Gastroesophageal sphincter (tissue), 4 donors: ENCODE data around the gene TNFRSF18. TPM values are rescaled to one million over a fixed set of nuclear protein-coding genes. Genes with fewer than 3 reads are reported as not detected.

Experiments
- ATAC-seq: fragments of 150-250 bp; one replicate; pipeline ENCODE4 v1.9.1; 2016; ENCODE audit warnings: mild to moderate bottlenecking, moderate library complexity
- H3K27ac ChIP-seq, 4 donors: fragments of 200-600 bp; sonication (generic) in 3 of 4; 1 replicate in 3 of 4; 2 replicates in 1 of 4; pipeline ENCODE4 v1.5.1; 2016 to 2019
- H3K27me3 ChIP-seq: fragments of 200-600 bp; sonication (generic); one replicate; pipeline ENCODE4 v1.5.1; 2019
- H3K36me3 ChIP-seq, 2 donors: fragments of 200-600 bp; sonication (generic); one replicate each; pipeline ENCODE4 v1.5.1; 2019; ENCODE audit warnings: control low read depth in 1 of 2
- H3K4me1 ChIP-seq, 3 donors: fragments of 200-600 bp; sonication (generic); 1 replicate in 2 of 3; 2 replicates in 1 of 3; pipeline ENCODE4 v1.5.1; 2016 to 2019; ENCODE audit warnings: control low read depth in 2 of 3
- H3K4me3 ChIP-seq, 2 donors: fragments of 200-600 bp; sonication (generic); one replicate each; pipeline ENCODE4 v1.5.1; 2019; ENCODE audit warnings: mild to moderate bottlenecking in 1 of 2, moderate library complexity in 1 of 2
- H3K9me3 ChIP-seq, 3 donors: fragments of 200-600 bp; sonication (generic); one replicate each; pipeline ENCODE4 v1.5.1; 2017 to 2019; ENCODE audit warnings: control low read depth in 2 of 3
- CTCF ChIP-seq, 4 experiments: fragments of 200-600 bp in 2 of 4; fragments of 450-650 bp in 2 of 4; sonication (generic) in 1 of 4; IDR thresholded peaks; one replicate each; pipeline ENCODE4 v1.5.1; 2017 to 2019; ENCODE audit warnings: antibody characterized with exemption in 4 of 4, mild to moderate bottlenecking in 2 of 4, moderate library complexity in 2 of 4
- EP300 ChIP-seq: sonication (generic); formaldehyde crosslinking; IDR thresholded peaks from one replicate; pipeline ENCODE4 v1.6.1; 2017; ENCODE audit warnings: antibody characterized with exemption, mild to moderate bottlenecking
- POLR2A ChIP-seq, 2 donors: fragments of 450-650 bp; IDR thresholded peaks; one replicate each; pipeline ENCODE4 v1.6.1; 2017; ENCODE audit warnings: antibody characterized with exemption in 2 of 2, mild to moderate bottlenecking in 2 of 2, moderate library complexity in 1 of 2
- POLR2AphosphoS5 ChIP-seq: sonication (generic); formaldehyde crosslinking; IDR thresholded peaks from one replicate; pipeline ENCODE4 v1.6.1; 2017; ENCODE audit warnings: antibody characterized with exemption
- WGBS, 2 donors: methylation state at CpG; one replicate each; pipeline ENCODE4 v1.1.5; 2018; ENCODE audit warnings: low coverage in 1 of 2; 5-methylcytosine and 5-hydroxymethylcytosine counted together
- total RNA-seq, 4 donors: library from RNA; depleted of rRNA; stranded (reverse); fragments of >200 nt; gene quantifications; one replicate each; pipeline ENCODE4 v1.1.0, GENCODE V29; 2016

TNFRSF18 gene
- total RNA-seq, 4 donors from 2014 or later = 0.35 to 2.2 TPM; not detected in 2

GRCh38 chr1:1228187-1228586 lies 21.8 kb upstream of the TNFRSF18 start:
- H3K27me3 ChIP-seq = no peaks in the 10 kb centered on the region
- H3K4me3 ChIP-seq = no peak overlapping the region
- WGBS, 2 donors = 97 to 100% methylated on average over 4 to 6 of the region's 30 CpGs
- H3K9me3 ChIP-seq = peaks cover 0 to 4% (median 0%) of the 10 kb centered on the region in 3 donors
- no peak for ATAC-seq
- H3K36me3 ChIP-seq = peaks cover 0 to 65% of the 10 kb centered on the region in 2 donors
- H3K27ac ChIP-seq = no peak overlapping the region
- peaks cover 0 to 64% (median 21%) of the 10 kb centered on the region in 3 donors for H3K4me1 ChIP-seq
- no peak for TF ChIP-seq POLR2A (IDR thresholded peaks at IDR 0.05)
- TF ChIP-seq CTCF (IDR thresholded peaks at IDR 0.05) = no peak
- no peak for TF ChIP-seq EP300
- no peak for TF ChIP-seq POLR2AphosphoS5

GRCh38 chr1:1227386-1227785 lies 21.0 kb upstream of the TNFRSF18 start:
- peaks cover 0 to 73% of the 10 kb centered on the region in 2 donors for H3K36me3 ChIP-seq
- peaks cover 0 to 56% (median 15%) of the 10 kb centered on the region in 3 donors for H3K4me1 ChIP-seq
- no peaks in the 10 kb centered on the region for H3K27me3 ChIP-seq
- no CpG with 5 or more reads among the region's 25 CpGs for WGBS, 2 donors
- no peaks in the 10 kb centered on the region for H3K9me3 ChIP-seq
- no peak overlapping the region for H3K27ac ChIP-seq
- no peak overlapping the region for H3K4me3 ChIP-seq
- no peak for TF ChIP-seq CTCF (IDR thresholded peaks at IDR 0.05)
- TF ChIP-seq POLR2A (IDR thresholded peaks at IDR 0.05) = no peak
- TF ChIP-seq POLR2AphosphoS5 = no peak
- no peak for TF ChIP-seq EP300
- no peak for ATAC-seq

GRCh38 chr1:1226566-1227362 lies 20.4 kb upstream of the TNFRSF18 start:
- Histone ChIP-seq H3K36me3 (peaks cover 0 to 80% of the 10 kb centered on the region in 2 donors), H3K27ac (no peak overlapping the region), H3K4me3 (no peak overlapping the region), H3K27me3 (no peaks in the 10 kb centered on the region), H3K4me1 (peaks cover 0 to 56% (median 15%) of the 10 kb centered on the region in 3 donors), H3K9me3 (no peaks in the 10 kb centered on the region)
- 78% methylated on average over 4 of the region's 44 CpGs; no CpG with 5 or more reads in 1 of the 2 donors for WGBS, 2 donors
- ATAC-seq = no peak
- TF ChIP-seq POLR2AphosphoS5 = no peak
- TF ChIP-seq POLR2A (IDR thresholded peaks at IDR 0.05) = no peak
- no peak for TF ChIP-seq CTCF (IDR thresholded peaks at IDR 0.05)
- TF ChIP-seq EP300 = no peak

- no peak for ATAC-seq
- Histone ChIP-seq H3K27ac (no peak overlapping the region), H3K36me3 (peaks cover 0 to 88% of the 10 kb centered on the region in 2 donors), H3K4me1 (peaks cover 0 to 53% (median 15%) of the 10 kb centered on the region in 3 donors), H3K4me3 (no peak overlapping the region), H3K27me3 (no peaks in the 10 kb centered on the region), H3K9me3 (no peaks in the 10 kb centered on the region)
- TF ChIP-seq POLR2AphosphoS5 (no peak), EP300 (no peak), POLR2A (IDR thresholded peaks at IDR 0.05) (no peak), CTCF (IDR thresholded peaks at IDR 0.05) (no peak)
- WGBS, 2 donors = 82% methylated on average over 5 of the region's 18 CpGs; no CpG with 5 or more reads in 1 of the 2 donors
Measured at GRCh38 chr1:1225913-1226312, 19.5 kb upstream of the TNFRSF18 start.
